NCI-H2171 (cell line): Measurements from ENCODE around the gene KLK8.

ENCODE experiments used
- DNase-seq: peaks from one replicate; lab custom pipeline; 2025; lab: John Stamatoyannopoulos, UW

The KLK8 gene

GRCh38 chr19:51001515-51001914 lies at the start of gene KLK8:
KLK8 (minus strand) TSS chr19:51001604; CDS start chr19:51001167, 437 bp downstream.
- DNase-seq: no peak

- DNase-seq: no peak
Measured at GRCh38 chr19:51047031-51047335, 45.6 kb upstream of the KLK8 start.

- no peak for DNase-seq
Measured at GRCh38 chr19:51044327-51044726, 42.9 kb upstream of the KLK8 start.

GRCh38 chr19:51043497-51043896 lies 42.1 kb upstream of the KLK8 start:
- no peak for DNase-seq

GRCh38 chr19:51040151-51040550 lies 38.7 kb upstream of the KLK8 start:
- no peak for DNase-seq

- DNase-seq: no peak
Measured at GRCh38 chr19:51036519-51036918, 35.1 kb upstream of the KLK8 start.

- DNase-seq: no peak
Measured at GRCh38 chr19:51034704-51035103, 33.3 kb upstream of the KLK8 start, which contains the start of gene KLK12. KLK12 (minus strand) TSS chr19:51035002; CDS start chr19:51034621, 381 bp downstream.

- DNase-seq: no peak
Measured at GRCh38 chr19:51031880-51032225, 30.4 kb upstream of the KLK8 start.

- no peak for DNase-seq
Measured at GRCh38 chr19:51031220-51031879, 29.9 kb upstream of the KLK8 start.

- no peak for DNase-seq
Measured at GRCh38 chr19:51030631-51031030, 29.2 kb upstream of the KLK8 start.

GRCh38 chr19:51029718-51030117 lies 28.3 kb upstream of the KLK8 start:
- DNase-seq: no peak

GRCh38 chr19:51027873-51028272 lies 26.5 kb upstream of the KLK8 start:
- no peak for DNase-seq

- DNase-seq: no peak
Measured at GRCh38 chr19:51027126-51027806, 25.9 kb upstream of the KLK8 start.

GRCh38 chr19:51026554-51026831 lies 25.1 kb upstream of the KLK8 start, which contains the start of gene KLK11:
KLK11 (minus strand) TSS chr19:51026616; CDS start chr19:51025631, 985 bp downstream.
- DNase-seq: no peak

- DNase-seq: no peak
Measured at GRCh38 chr19:51025809-51026553, 24.6 kb upstream of the KLK8 start.

- DNase-seq: no peak
Measured at GRCh38 chr19:51025401-51025800, 24.0 kb upstream of the KLK8 start.

- no peak for DNase-seq
Measured at GRCh38 chr19:51024924-51025323, 23.5 kb upstream of the KLK8 start.

GRCh38 chr19:51023946-51024345 lies 22.5 kb upstream of the KLK8 start:
- no peak for DNase-seq

GRCh38 chr19:51022526-51022925 lies 21.1 kb upstream of the KLK8 start:
- DNase-seq: no peak

GRCh38 chr19:51020988-51021651 lies 19.7 kb upstream of the KLK8 start:
- no peak for DNase-seq

- no peak for DNase-seq
Measured at GRCh38 chr19:51019544-51019925, 18.1 kb upstream of the KLK8 start, which contains the start of gene KLK10. KLK10 (minus strand) TSS chr19:51019709; CDS start chr19:51019130, 579 bp downstream.

- DNase-seq: no peak
Measured at GRCh38 chr19:51018745-51019543, 17.5 kb upstream of the KLK8 start.
